Limb (tissue), 2 donors: Measurements from ENCODE around the gene CLIP4.
A peak's percentile ranks its signal among the peaks of the same experiment; 100 is the strongest.
"Not testable (repeated sequence)": the region's sequence is repeated elsewhere in the genome, so short reads cannot be mapped to it uniquely, and the experiment has no call there.

Experiments used
- DNase-seq, 2 donors: peaks; one replicate each; pipeline ENCODE4 v3.0.0-alpha.2; 2016; ENCODE audit errors: extremely low spot score in 2 of 2

Gene CLIP4

DNA sequence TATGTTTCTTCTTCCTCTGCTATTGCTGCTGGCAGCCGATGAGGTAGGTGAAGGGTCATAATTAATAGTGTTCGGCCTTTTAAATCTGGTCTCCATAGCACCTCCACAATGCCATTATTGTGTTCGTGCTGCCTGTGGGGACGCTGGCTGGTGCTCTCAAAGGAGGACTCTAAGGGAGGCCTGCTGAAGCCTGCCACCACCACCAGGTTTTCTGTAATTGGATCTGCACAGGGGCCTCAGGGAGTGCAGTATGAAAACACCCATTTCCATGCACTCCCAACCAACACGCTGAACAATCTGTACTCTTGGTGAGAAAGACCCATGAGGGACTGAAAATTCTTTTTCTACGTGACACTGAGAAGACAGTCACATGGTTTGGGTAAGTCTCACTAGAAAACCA lies 17.6 kb upstream of the CLIP4 start:
- DNase-seq: no peak

- no peak for DNase-seq
Observed at GRCh38 chr2:29100564-29100963, 14.7 kb upstream of the CLIP4 start.

GRCh38 chr2:29104688-29105087 lies 10.5 kb upstream of the CLIP4 start:
- DNase-seq: no peak

DNA sequence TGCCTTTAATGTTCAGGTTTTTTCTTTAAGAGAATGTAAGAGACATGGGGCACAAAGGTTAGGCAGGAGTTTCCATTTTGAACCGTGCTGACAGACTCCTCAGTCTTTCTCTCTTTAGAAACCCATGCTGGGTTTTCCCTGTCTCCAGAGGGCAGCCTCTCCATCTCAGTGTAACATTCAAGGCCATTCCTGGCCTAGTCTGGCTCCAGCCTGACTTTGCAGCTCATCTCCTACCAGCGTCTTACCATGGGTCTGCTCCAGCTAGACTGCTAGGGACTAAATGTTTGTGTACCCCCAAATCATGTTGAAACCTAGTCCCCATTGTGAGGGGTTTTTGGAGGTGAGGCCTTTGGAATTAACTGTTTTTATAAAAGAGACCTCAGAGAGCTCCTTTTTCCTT lies 9.8 kb upstream of the CLIP4 start:
- no peak for DNase-seq

- DNase-seq: no peak
Observed at GRCh38 chr2:29106256-29106655, 9.0 kb upstream of the CLIP4 start.

- DNase-seq: no peak
Observed at GRCh38 chr2:29106980-29107388, 8.2 kb upstream of the CLIP4 start.

DNA sequence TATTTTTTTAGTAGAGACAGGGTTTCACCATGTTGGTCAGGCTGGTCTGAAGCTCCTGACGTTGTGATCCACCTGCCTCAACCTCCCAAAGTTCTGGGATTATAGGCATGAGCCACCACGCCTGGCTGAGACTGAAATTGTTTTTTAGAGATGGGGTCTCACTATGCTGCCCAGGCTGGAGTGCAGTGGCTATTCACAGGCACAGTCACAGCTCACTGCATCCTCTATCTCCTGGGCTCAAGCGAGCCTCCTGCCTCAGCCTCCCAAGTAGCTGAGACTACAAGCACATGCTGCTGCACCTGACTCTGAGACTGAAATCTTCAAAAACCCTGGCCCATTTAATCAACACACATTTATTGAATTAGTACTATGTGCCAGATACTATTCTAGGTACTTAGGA lies 7.7 kb upstream of the CLIP4 start:
- DNase-seq: not testable (repeated sequence)

- DNase-seq: no peak
Observed at GRCh38 chr2:29108225-29108624, 7.0 kb upstream of the CLIP4 start.

- DNase-seq: no peak
Observed at GRCh38 chr2:29109246-29109645, 6.0 kb upstream of the CLIP4 start.

- DNase-seq: no peak
Observed at GRCh38 chr2:29110916-29111535, 4.2 kb upstream of the CLIP4 start.

GRCh38 chr2:29112379-29112778 lies 2.8 kb upstream of the CLIP4 start:
- no peak for DNase-seq

DNA sequence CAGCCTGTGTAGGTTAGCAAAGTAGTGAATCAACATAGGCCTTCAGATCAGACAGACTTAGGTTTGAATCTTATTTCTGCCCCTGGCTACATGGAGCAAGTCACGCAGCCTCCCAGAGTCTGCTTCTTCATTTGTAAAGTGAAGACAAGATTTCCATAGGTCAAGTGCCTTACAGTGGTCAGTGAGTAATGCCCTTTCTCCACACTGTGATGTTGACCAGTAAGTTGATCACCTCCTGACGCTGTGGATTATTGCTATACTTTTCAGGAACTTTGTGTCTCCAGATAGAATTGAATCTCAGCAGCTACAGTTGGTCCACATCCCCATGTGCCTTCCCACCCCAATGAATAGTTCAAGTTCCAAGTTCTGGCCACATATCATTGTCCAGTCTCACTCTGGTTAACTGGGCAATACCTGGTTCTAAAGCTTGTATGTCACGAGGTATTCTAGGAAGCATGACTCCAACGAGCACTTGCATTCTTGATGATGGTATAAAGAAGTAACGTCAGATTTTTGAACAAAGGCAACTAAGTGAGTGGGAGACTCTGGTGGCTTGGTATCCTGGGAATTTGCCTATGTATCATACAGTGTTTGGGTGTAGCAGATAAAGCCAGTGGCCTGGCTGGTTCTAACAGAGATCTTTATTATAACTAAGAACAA lies 2.1 kb upstream of the CLIP4 start:
- DNase-seq: no peak

DNA sequence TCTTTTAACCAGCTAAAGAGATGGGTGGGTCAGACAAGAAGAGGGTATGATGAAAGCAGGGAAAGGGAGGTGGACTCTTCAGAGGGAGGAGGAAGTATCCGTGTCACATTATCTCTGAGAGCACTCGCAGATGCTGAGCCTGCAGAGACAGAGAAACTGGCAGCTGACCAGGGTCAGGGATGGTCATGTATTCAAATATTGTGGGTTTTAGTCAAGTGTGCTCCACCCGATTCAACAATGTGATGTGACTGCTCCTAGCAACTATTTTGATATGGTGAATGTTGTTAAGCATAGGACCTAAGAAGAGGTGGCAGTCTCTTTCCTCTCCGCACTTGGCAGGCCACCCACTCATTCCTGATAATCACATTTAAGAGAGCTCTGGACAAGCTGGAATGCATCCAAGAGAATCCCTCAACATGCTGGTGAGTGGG lies 1.3 kb upstream of the CLIP4 start:
- no peak for DNase-seq

DNA sequence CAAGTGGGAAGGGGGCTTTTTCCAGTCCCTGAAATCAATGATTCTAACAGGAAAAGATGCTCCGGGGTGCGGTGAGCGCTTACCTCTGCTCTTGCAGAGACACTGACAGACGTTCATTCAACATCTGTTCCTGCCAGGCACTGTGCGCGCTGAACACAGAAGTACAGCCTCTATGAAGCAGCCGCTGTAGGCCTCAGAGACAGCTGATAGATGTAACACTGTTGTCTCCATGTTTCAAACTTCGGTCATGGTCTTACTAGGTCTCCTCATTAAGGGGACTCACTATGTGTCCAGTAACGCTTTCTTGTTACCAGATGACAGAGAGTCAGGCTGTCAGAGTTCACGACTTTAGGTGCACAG lies 649 bp upstream of the CLIP4 start:
- DNase-seq: peak in 1 of 2 donors; percentile 31

DNA sequence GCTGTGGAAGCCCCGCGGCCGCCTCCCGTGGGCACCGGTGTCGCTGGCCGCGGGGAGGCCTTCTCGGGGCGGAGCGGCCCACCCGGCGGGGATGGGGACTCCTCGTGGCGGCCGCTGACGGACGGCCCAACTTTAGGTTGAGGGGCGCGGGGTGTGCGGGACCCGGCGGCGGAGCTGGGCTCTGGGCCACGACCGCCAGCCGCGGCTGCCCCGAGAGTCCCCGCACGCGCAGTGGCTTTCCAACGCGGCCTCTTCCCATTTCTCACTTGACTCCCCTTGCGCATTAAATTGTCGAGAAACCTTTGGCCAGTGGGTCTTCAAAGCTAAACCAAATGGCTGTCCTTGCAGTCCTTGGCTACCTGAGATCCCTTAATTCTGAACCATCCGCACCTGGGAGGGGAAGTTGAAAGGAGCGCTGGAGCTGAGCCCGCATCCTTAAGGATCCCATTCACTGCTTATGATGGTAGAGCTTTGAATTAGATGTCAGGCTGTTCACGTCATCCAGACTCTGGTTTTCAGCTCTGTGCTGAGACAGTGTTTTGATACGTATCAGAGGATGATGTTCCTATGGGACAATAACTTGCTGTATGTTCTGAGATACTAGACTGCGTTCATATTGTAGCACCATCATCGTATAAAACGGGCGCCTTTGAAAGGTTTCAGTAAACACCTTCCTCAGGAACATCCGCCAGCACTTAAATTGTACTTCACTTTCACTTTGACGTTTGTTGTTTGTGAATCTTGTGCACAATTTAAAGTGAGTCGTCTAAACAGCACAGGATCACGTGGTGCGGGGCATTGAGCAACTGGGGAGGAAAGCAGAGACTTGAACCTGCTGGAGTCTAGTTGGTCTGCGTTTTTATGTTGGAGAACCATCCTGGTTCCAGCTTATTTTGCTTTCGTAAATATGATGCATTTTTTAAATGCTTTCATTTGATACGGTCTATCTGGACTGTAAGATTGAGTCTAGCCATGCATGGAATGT lies 874 bp downstream of the CLIP4 start:
- peak in 1 of 2 donors; percentile 66 for DNase-seq

GRCh38 chr2:29117636-29118303 lies 2.6 kb downstream of the CLIP4 start:
- no peak for DNase-seq

- no peak for DNase-seq
Observed at GRCh38 chr2:29119211-29119610, 4.0 kb downstream of the CLIP4 start.

DNA sequence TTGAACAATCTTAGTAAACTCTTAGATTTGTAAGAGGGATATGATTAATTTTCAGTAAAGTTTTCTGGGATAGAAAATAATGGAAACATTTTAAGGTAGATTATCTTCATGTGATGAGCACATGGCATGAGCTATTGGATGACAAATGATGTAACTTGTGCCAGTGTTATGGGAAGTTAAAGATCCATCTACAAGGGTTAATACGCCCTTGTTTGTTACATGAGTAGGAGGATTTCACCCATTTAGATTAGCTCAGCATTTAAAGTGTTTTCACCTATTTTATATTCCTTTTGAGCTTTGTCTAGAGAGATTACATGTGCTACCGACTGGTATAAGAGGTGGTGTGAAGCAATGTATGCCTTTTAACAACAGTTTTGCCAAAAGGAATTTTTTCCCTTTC lies 5.6 kb downstream of the CLIP4 start:
- no peak for DNase-seq

DNA sequence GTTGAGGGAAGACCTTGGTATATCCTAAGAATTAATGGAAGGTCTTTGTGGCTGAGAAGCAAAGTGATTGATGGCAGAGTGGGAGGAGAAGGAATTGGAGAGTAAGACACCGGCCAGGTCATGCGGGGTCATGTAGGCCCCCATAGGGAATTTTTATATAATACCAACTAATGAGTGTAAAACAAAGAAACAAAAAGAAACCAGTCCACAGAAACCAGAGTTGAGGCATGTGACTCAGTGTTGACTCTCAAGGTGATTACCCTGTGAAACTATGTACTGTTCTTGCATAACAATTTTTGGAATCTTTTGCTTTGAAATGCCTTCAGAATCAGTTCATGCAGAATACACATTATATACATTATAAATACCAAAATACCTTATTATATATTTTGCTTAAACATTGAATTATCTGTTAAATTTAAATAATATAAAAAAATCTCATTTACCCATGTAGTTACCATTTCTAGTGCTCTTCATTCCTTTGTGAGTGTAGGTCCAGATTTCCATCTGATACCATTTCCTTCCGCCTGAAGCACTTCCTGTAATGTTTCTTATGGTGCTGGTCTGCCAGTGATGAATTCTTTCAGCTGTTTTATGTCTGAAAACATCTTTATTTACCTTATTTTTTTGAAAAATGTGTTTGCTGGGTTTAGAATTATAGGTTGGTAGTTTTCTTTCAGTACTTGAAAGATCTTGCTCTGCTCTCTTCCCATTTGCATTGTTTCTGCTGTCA lies 8.6 kb downstream of the CLIP4 start:
- DNase-seq: no peak

GRCh38 chr2:29124504-29124903 lies 9.3 kb downstream of the CLIP4 start:
- no peak for DNase-seq
